Testis (tissue), 2 donors: ENCODE measurements around the gene ALOX15B.

Experiments
- POLR2A ChIP-seq: fragments of 450-650 bp; IDR thresholded peaks from one replicate; pipeline ENCODE4 v1.6.1; 2017; ENCODE audit warnings: antibody characterized with exemption, mild to moderate bottlenecking, moderate library complexity
- TF ChIP-seq, protein P1 (sequence below), 3 experiments: fragments of 450-650 bp in 2 of 3; fragments of 200-600 bp in 1 of 3; sonication (generic) in 1 of 3; IDR thresholded peaks; one replicate each; pipeline ENCODE4 v1.5.1; 2016 to 2019; ENCODE audit warnings: antibody characterized with exemption in 3 of 3, mild to moderate bottlenecking in 2 of 3, moderate library complexity in 1 of 3

DNA sequence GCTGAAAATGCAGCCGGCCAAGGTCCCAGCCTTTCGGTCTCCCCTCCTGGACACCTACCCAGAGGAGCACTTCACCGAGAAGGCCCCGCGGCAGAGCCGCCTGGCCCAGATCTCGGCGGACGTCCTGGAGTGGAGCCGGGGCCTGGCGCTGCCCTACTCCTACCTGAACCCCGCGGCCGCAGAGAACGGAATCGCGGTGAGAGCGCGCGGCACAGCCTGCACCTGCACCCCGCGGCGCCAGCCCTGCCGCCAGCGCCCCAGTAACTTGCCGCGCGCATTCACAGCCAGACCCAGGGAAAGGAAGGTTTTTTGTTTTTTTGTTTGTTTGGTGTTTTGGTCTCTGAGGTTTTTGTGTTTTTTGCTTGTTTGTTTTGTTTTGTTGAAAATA, 33.5 kb downstream of the ALOX15B start:
- TF ChIP-seq, protein P1, sequence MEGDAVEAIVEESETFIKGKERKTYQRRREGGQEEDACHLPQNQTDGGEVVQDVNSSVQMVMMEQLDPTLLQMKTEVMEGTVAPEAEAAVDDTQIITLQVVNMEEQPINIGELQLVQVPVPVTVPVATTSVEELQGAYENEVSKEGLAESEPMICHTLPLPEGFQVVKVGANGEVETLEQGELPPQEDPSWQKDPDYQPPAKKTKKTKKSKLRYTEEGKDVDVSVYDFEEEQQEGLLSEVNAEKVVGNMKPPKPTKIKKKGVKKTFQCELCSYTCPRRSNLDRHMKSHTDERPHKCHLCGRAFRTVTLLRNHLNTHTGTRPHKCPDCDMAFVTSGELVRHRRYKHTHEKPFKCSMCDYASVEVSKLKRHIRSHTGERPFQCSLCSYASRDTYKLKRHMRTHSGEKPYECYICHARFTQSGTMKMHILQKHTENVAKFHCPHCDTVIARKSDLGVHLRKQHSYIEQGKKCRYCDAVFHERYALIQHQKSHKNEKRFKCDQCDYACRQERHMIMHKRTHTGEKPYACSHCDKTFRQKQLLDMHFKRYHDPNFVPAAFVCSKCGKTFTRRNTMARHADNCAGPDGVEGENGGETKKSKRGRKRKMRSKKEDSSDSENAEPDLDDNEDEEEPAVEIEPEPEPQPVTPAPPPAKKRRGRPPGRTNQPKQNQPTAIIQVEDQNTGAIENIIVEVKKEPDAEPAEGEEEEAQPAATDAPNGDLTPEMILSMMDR (IDR thresholded peaks at IDR 0.05) = no peak
- TF ChIP-seq POLR2A = no peak
